Upper lobe of left lung (tissue), 6 donors: ENCODE measurements around the gene SPACA7. TPM values are rescaled to one million over a fixed set of nuclear protein-coding genes. Genes with fewer than 3 reads are reported as not detected.

Experiments
- ATAC-seq, 2 donors: fragments of 200-7000 bp; cut with Tn5 transposase; one replicate each; pipeline ENCODE4 v1.9.1; 2022; ENCODE audit warnings: mild to moderate bottlenecking in 2 of 2, moderate library complexity in 2 of 2; ENCODE audit not compliant: low FRiP score in 2 of 2
- DNase-seq, 2 donors: peaks; one replicate each; pipeline ENCODE4 v3.0.0-alpha.2; 2019 to 2020
- H3K27ac ChIP-seq, 4 donors: fragments of 200-600 bp; sonication (generic); one replicate each; pipeline ENCODE4 v1.5.1; 2016 to 2019
- H3K27me3 ChIP-seq, 4 donors: fragments of 200-600 bp; sonication (generic); one replicate each; pipeline ENCODE4 v1.5.1; 2017 to 2019
- H3K36me3 ChIP-seq, 4 donors: fragments of 200-600 bp; sonication (generic); one replicate each; pipeline ENCODE4 v1.5.1; 2016 to 2019
- H3K4me1 ChIP-seq, 4 donors: fragments of 200-600 bp; sonication (generic); one replicate each; pipeline ENCODE4 v1.5.1; 2018 to 2019
- H3K4me3 ChIP-seq, 4 donors: fragments of 200-600 bp; sonication (generic); one replicate each; pipeline ENCODE4 v1.5.1; 2017 to 2019; ENCODE audit warnings: mild to moderate bottlenecking in 2 of 4, moderate library complexity in 1 of 4
- H3K9me3 ChIP-seq, 4 donors: fragments of 200-600 bp; sonication (generic); one replicate each; pipeline ENCODE4 v1.5.1; 2018 to 2019
- EP300 ChIP-seq, 4 donors: sonication (generic); formaldehyde crosslinking; IDR thresholded peaks; one replicate each; pipeline ENCODE4 v1.5.1; 2017; ENCODE audit warnings: antibody characterized with exemption in 4 of 4, control low read depth in 2 of 4
- POLR2A ChIP-seq, 4 donors: fragments of 450-650 bp; IDR thresholded peaks; one replicate each; pipeline ENCODE4 v1.5.1; 2016 to 2017; ENCODE audit warnings: antibody characterized with exemption in 4 of 4, mild to moderate bottlenecking in 2 of 4
- POLR2AphosphoS5 ChIP-seq, 2 donors: sonication (generic); formaldehyde crosslinking; IDR thresholded peaks; one replicate each; pipeline ENCODE4 v1.5.1; 2017; ENCODE audit warnings: antibody characterized with exemption in 2 of 2
- WGBS, 2 donors: methylation state at CpG; one replicate each; pipeline ENCODE4 v1.1.5; 2017 to 2018; 5-methylcytosine and 5-hydroxymethylcytosine counted together
- total RNA-seq, 6 donors: library from RNA; depleted of rRNA in 4 of 6; stranded (reverse); fragments of >200 nt in 4 of 6; gene quantifications; one replicate each; pipeline versions ENCODE4 v1.1.0 to v1.2.1, GENCODE V29; 2016 to 2021
- TF ChIP-seq, protein P1 (sequence below), 6 experiments: fragments of 450-650 bp in 4 of 6; fragments of 200-600 bp in 2 of 6; sonication (generic) in 2 of 6; IDR thresholded peaks; one replicate each; pipeline ENCODE4 v1.5.1; 2016 to 2019; ENCODE audit warnings: antibody characterized with exemption in 6 of 6
- donor health status: DM: no; HTN: no; CAD: no; lungs with moderate emphysema.
- donor health status: DM: no; HTN: yes; CAD: no; lungs with severe emphysema.

The SPACA7 gene
- total RNA-seq, 6 donors from 2014 or later = not detected

- TF ChIP-seq EP300 (IDR thresholded peaks at IDR 0.05) (no peak), POLR2AphosphoS5 (IDR thresholded peaks at IDR 0.05) (no peak), POLR2A (IDR thresholded peaks at IDR 0.05) (no peak)
- TF ChIP-seq, protein P1, sequence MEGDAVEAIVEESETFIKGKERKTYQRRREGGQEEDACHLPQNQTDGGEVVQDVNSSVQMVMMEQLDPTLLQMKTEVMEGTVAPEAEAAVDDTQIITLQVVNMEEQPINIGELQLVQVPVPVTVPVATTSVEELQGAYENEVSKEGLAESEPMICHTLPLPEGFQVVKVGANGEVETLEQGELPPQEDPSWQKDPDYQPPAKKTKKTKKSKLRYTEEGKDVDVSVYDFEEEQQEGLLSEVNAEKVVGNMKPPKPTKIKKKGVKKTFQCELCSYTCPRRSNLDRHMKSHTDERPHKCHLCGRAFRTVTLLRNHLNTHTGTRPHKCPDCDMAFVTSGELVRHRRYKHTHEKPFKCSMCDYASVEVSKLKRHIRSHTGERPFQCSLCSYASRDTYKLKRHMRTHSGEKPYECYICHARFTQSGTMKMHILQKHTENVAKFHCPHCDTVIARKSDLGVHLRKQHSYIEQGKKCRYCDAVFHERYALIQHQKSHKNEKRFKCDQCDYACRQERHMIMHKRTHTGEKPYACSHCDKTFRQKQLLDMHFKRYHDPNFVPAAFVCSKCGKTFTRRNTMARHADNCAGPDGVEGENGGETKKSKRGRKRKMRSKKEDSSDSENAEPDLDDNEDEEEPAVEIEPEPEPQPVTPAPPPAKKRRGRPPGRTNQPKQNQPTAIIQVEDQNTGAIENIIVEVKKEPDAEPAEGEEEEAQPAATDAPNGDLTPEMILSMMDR (IDR thresholded peaks at IDR 0.05) = no peak
- Histone ChIP-seq H3K36me3 (no peaks in the 10 kb centered on the region), H3K4me1 (no peaks in the 10 kb centered on the region), H3K27ac (no peak overlapping the region), H3K27me3 (no peaks in the 10 kb centered on the region), H3K4me3 (no peak overlapping the region), H3K9me3 (no peaks in the 10 kb centered on the region)
- DNase-seq = no peak
- WGBS, 2 donors = 38 to 43% methylated on average over 9 of the region's 9 CpGs
- ATAC-seq = no peak
These were observed 74.7 kb downstream of the SPACA7 start for GRCh38 chr13:112450904-112451240.

DNA sequence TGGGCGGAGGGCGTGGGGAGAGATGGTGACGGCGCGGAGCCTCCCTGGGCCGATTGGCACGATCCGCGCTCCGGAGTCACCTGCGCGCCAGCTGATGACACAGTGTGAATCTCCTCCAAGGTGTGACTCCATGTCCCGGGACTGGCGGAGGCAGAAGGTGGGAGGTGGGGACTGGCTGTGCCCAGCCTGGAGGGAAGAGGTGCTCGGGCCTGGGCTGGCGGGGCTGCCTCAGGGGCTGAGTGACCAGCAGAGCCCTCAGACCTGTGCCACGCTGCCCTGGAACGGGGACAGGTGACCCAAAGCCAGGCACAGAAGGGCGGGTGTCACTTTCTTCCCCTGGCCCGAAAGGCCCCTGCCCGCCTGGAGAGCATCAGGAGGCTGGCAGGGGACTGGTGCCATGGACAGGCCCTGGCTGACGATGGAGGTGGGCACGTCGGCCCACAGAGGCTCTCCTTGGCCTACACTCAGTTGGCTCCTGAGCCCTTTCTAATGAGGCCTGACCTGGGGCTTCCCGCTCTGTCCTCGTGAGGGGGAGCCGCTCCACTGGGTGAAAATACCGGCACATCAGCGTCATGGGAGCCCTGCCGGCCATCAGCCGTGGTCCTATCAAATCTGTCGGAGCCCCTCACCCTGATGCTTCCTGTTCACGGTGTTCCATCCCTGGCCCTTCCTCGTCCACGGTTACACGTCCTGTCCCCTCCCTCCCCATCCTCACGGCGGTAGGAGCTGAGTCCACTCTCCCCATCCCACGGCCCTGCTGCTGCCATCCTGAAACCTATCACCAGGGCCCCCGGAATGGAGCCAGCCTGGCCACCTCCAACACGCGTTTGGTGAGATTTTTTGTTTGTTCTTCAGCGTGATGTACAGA, 75.6 kb downstream of the SPACA7 start:
- H3K9me3 ChIP-seq = no peaks in the 10 kb centered on the region
- no peak for TF ChIP-seq POLR2AphosphoS5 (IDR thresholded peaks at IDR 0.05)
- no peak for TF ChIP-seq POLR2A (IDR thresholded peaks at IDR 0.05)
- TF ChIP-seq, protein P1 (IDR thresholded peaks at IDR 0.05) = no peak
- TF ChIP-seq EP300 (IDR thresholded peaks at IDR 0.05) = no peak
- no peak overlapping the region for H3K4me3 ChIP-seq
- ATAC-seq (no peak), DNase-seq (peak in 1 of 2 donors; percentile 14)
- H3K27me3 ChIP-seq = no peaks in the 10 kb centered on the region
- WGBS, 2 donors = 79 to 83% methylated on average over 35 of the region's 43 CpGs
- H3K36me3 ChIP-seq = no peaks in the 10 kb centered on the region
- H3K4me1 ChIP-seq = no peaks in the 10 kb centered on the region
- H3K27ac ChIP-seq = no peak overlapping the region

DNA sequence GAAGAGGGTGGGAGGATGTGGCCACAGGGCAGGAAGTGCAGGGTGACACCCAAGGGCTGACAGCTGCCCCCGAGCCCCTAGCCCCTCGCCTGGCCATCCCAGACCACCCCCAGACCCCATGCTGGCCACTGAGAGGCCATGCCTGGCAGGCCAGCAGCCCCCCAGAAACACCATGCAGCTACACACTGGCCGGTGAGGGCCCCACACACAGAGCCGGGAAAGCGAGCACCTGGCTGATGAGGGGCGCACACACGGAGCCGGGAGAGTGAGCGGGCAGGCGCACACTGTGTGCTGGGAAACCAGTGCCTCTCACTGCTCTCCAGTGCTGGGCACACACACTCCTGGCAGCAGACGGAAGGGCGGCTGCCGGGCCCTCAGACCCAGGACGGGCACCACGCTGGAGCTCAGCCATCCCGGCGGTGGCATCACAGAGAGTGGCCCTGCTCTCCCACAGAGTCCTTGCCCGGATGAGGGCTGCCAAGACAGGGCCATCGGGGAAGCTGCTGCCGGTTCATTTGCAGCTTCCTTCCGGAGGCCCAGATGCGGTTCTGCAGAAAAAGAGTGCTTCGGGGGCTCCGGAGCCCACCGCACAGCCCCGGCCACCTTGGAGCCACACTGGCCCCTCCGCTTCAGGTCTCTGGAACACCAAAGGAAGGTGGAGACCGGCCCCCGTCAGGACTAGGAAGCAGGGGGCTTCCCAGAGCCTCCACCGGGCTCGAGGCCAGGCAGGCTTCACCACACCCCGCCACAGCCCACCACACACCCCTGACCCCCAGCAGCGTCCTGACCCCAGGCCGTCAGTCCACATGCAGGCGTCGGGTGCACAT, 76.4 kb downstream of the SPACA7 start:
- 85 to 92% methylated on average over 14 to 31 of the region's 36 CpGs for WGBS, 2 donors
- TF ChIP-seq EP300 (IDR thresholded peaks at IDR 0.05) = no peak
- TF ChIP-seq, protein P1 (IDR thresholded peaks at IDR 0.05) = no peak
- TF ChIP-seq POLR2A (IDR thresholded peaks at IDR 0.05) = no peak
- no peak for TF ChIP-seq POLR2AphosphoS5 (IDR thresholded peaks at IDR 0.05)
- Histone ChIP-seq H3K27me3 (no peaks in the 10 kb centered on the region), H3K4me3 (no peak overlapping the region), H3K4me1 (no peaks in the 10 kb centered on the region), H3K27ac (no peak overlapping the region), H3K36me3 (no peaks in the 10 kb centered on the region), H3K9me3 (no peaks in the 10 kb centered on the region)
- DNase-seq (peak; percentile 15 to 66), ATAC-seq (no peak)

DNA sequence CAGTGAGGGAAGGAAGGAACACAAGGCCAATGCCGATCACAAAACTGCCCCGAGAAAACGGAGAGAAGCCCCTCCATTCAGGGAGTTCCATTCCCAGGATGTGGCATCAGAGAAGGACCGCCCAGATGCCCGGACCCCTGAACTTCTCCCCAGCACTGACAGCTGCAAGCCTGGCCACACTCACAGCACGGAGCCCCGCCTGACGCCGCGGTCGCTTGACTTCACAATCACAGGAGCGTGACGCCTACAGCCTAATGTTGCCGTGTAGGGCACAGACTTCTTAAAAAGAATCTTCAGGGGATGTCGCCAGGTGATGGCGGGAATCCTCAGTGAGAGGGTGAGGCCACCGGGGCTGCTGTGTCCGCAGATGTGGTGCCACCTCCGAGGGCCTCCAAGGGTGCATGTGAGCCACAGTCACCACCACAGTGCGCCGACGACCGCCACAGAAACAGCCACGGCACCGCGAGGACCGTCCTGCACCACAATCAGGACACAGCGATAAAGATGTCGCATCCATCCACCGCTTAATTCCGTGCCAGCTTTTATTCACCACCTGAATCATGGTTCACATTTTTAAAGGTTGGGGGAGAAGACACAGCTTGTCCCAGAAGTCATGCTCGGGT, 77.2 kb downstream of the SPACA7 start:
- WGBS, 2 donors = 88 to 90% methylated on average over 22 to 31 of the region's 32 CpGs
- Histone ChIP-seq H3K27ac (no peak overlapping the region), H3K4me3 (no peak overlapping the region), H3K36me3 (no peaks in the 10 kb centered on the region), H3K9me3 (no peaks in the 10 kb centered on the region), H3K4me1 (no peaks in the 10 kb centered on the region), H3K27me3 (no peaks in the 10 kb centered on the region)
- TF ChIP-seq EP300 (IDR thresholded peaks at IDR 0.05) (no peak), POLR2A (IDR thresholded peaks at IDR 0.05) (no peak), POLR2AphosphoS5 (IDR thresholded peaks at IDR 0.05) (no peak)
- TF ChIP-seq, protein P1 (IDR thresholded peaks at IDR 0.05) = no peak
- ATAC-seq (no peak), DNase-seq (peak; percentile 14 to 61)
